Fibroblast of lung (primary cell): ENCODE data around the gene CFAP97D2. TPM values are rescaled to one million over a fixed set of nuclear protein-coding genes. Genes with fewer than 3 reads are reported as not detected.

Source experiments
- DNase-seq, 2 donors: peaks; one replicate each; pipeline versions ENCODE4 v3.0.0 to v3.0.0-alpha.2; 2010; ENCODE audit warnings: low read depth in 2 of 2
- H2AFZ ChIP-seq: 2 replicates; pipeline ENCODE4 v1.5.1; 2012; ENCODE audit warnings: low read length, control low read depth, inconsistent platforms
- H3K27ac ChIP-seq: 2 replicates; pipeline ENCODE4 v1.5.1; 2011; ENCODE audit warnings: low read length, control low read depth; ENCODE audit not compliant: insufficient read depth
- H3K27me3 ChIP-seq: 2 replicates; pipeline ENCODE4 v1.5.1; 2011; ENCODE audit warnings: mild to moderate bottlenecking, low read length; ENCODE audit not compliant: control insufficient read depth, insufficient read depth
- H3K36me3 ChIP-seq: 2 replicates; pipeline ENCODE4 v1.5.1; 2011; ENCODE audit warnings: low read length; ENCODE audit not compliant: control insufficient read depth, insufficient read depth
- H3K4me1 ChIP-seq: 2 replicates; pipeline ENCODE4 v1.5.1; 2011; ENCODE audit warnings: low read length; ENCODE audit not compliant: control insufficient read depth, insufficient read depth; ENCODE audit errors: extremely low read depth
- H3K4me2 ChIP-seq: 2 replicates; pipeline ENCODE4 v1.5.1; 2011; ENCODE audit warnings: low read length, control low read depth; ENCODE audit not compliant: insufficient read depth; ENCODE audit errors: extremely low read depth
- H3K4me3 ChIP-seq, 4 experiments: fragments of 200-600 bp in 1 of 4; sonication (generic) in 1 of 4; replicated peaks in 1 of 4; 2 replicates each; pipeline ENCODE4 v1.5.1; 2011 to 2016; ENCODE audit warnings: low read length in 4 of 4, low read depth in 3 of 4, mild to moderate bottlenecking in 3 of 4, control low read depth in 2 of 4, inconsistent platforms in 1 of 4, mixed read lengths in 1 of 4; ENCODE audit not compliant: insufficient read depth in 1 of 4; ENCODE audit errors: control extremely low read depth in 1 of 4
- H3K79me2 ChIP-seq: 2 replicates; pipeline ENCODE4 v1.5.1; 2012; ENCODE audit warnings: mild to moderate bottlenecking, low read length, inconsistent platforms; ENCODE audit not compliant: control insufficient read depth, insufficient read depth
- H3K9ac ChIP-seq: 2 replicates; pipeline ENCODE4 v1.5.1; 2011; ENCODE audit warnings: mild to moderate bottlenecking, low read length, control low read depth; ENCODE audit not compliant: insufficient read depth
- H3K9me3 ChIP-seq: 2 replicates; pipeline ENCODE4 v1.5.1; 2012; ENCODE audit warnings: low read depth, low read length; ENCODE audit not compliant: control insufficient read depth, insufficient read depth
- H4K20me1 ChIP-seq: 2 replicates; pipeline ENCODE4 v1.5.1; 2011; ENCODE audit warnings: low read length; ENCODE audit not compliant: control insufficient read depth, insufficient read depth; ENCODE audit errors: extremely low read depth
- EZH2 ChIP-seq: IDR thresholded peaks from 2 replicates; pipeline ENCODE4 v1.5.1; 2012; ENCODE audit warnings: low read length, control low read depth, mild to moderate bottlenecking; ENCODE audit errors: missing control alignments
- polyA plus RNA-seq, 2 donors: library from polyadenylated mRNA; depleted of rRNA in 1 of 2; stranded (reverse) in 1 of 2; unstranded in 1 of 2; fragments of >200 nt; gene quantifications; 2 replicates each; pipeline ENCODE4 v1.2.1, GENCODE V29; 2011 to 2012; ENCODE audit warnings: missing spikeins in 1 of 2
- total RNA-seq: library from RNA; depleted of rRNA; stranded (reverse); fragments of >200 nt; gene quantifications from 2 replicates; pipeline ENCODE4 v1.2.1, GENCODE V29; 2014
- TF ChIP-seq, protein P1 (sequence below), 2 donors: IDR thresholded peaks in 1 of 2; conservative IDR thresholded peaks in 1 of 2; 1 replicate in 1 of 2; 2 replicates in 1 of 2; pipeline ENCODE4 v1.5.1; 2011 to 2012; ENCODE audit warnings: low read length in 2 of 2, control low read depth in 1 of 2, inconsistent platforms in 1 of 2, low read depth in 1 of 2, mild to moderate bottlenecking in 1 of 2

Gene CFAP97D2
- total and polyA plus RNA-seq, 2 donors (not counting 1 experiment from before 2014, with no cell fraction given): not detected

DNA sequence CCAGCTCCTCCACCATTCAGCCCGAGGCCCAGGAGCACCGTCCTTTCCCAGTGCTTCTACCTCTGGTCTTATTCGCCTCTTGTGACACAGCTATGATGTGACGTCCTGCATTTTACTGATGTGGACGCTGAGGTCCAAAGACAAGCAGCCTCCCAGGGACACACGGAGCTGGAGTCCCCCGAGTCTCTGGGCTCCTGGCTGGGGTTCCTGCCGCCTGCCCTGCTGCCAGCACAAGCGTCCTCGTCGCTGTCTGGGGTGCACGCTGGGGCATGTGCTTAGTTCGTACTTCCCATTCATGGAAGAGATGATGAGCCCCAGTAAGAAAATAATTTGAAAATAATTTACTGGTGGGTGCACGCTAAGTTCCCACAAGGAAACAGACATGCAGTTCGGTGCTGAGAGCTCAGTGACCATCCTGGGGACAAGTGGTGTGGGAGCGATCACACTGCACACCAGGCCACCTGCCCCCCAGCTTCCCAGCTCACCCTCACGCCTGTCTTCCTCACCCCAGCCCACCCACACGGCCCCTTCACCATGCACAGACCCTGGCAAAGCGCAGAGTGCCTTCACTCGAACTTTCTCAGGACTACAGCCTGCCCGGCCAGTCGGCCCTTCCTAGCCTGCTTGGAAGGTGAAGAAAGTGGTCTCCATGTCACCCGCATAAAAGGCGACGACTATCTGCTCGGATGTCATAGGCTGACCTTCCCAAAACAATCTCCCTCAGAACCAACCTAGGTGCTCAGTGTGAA, 14.2 kb upstream of the CFAP97D2 start:
- no peak overlapping the region for H3K9ac ChIP-seq
- no peak overlapping the region for H2AFZ ChIP-seq
- no peak overlapping the region for H3K4me2 ChIP-seq
- H3K9me3 ChIP-seq: no peaks in the 10 kb centered on the region
- no peaks in the 10 kb centered on the region for H3K79me2 ChIP-seq
- no peaks in the 10 kb centered on the region for H4K20me1 ChIP-seq
- H3K4me1 ChIP-seq: peaks cover 2% of the 10 kb centered on the region
- H3K4me3 ChIP-seq: no peak overlapping the region
- H3K36me3 ChIP-seq: no peaks in the 10 kb centered on the region
- DNase-seq: no peak
- H3K27me3 ChIP-seq: peaks cover 24% of the 10 kb centered on the region
- TF ChIP-seq EZH2: no peak
- TF ChIP-seq, protein P1, sequence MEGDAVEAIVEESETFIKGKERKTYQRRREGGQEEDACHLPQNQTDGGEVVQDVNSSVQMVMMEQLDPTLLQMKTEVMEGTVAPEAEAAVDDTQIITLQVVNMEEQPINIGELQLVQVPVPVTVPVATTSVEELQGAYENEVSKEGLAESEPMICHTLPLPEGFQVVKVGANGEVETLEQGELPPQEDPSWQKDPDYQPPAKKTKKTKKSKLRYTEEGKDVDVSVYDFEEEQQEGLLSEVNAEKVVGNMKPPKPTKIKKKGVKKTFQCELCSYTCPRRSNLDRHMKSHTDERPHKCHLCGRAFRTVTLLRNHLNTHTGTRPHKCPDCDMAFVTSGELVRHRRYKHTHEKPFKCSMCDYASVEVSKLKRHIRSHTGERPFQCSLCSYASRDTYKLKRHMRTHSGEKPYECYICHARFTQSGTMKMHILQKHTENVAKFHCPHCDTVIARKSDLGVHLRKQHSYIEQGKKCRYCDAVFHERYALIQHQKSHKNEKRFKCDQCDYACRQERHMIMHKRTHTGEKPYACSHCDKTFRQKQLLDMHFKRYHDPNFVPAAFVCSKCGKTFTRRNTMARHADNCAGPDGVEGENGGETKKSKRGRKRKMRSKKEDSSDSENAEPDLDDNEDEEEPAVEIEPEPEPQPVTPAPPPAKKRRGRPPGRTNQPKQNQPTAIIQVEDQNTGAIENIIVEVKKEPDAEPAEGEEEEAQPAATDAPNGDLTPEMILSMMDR (conservative IDR thresholded peaks at IDR 0.05 in 1 of 2, IDR thresholded peaks at IDR 0.05 in 1 of 2; ENCODE audit: low read depth in 1 of 2, low read length in 2 of 2): no peak
- no peak overlapping the region for H3K27ac ChIP-seq

DNA sequence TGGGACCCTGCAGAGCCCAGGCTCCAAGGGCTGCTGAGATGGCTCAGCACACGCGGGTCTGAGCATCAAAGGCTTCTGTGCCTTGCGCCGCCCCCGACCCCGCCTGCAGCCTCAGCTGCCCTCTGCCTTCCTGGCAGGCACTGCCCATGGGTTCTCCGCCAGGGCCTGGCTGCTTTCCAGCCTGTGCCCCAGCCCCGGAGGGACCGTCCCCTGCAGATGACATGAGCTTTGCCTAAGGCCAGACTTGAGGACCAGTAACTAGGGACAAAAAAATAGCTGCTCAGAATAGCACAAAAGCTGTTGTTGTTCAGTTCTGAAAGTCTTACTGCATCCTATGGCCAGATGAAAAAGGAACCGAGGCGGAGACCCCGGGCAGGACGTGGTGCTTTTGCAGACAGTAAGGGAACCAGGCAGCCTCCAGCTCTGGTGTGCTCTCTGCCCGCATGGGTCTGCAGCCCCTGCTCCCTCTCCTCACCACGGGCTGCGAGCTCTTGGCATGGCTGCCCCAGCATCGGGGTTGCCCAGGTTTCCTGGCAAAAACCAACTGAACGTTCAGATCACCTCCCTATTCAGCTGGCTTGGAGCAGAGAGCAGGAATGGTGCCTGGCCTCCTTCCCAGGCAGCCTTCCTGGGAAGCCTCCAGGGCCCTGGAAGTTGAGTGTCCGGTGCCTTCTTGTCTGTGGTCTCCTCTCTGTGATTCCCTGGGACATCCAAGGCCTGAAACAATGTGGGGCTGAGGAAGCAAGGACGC, 12.5 kb upstream of the CFAP97D2 start:
- Histone ChIP-seq H3K9me3 (no peaks in the 10 kb centered on the region), H3K4me1 (peaks cover 2% of the 10 kb centered on the region), H3K79me2 (no peaks in the 10 kb centered on the region), H3K4me3 (no peak overlapping the region), H3K27ac (no peak overlapping the region), H3K9ac (no peak overlapping the region), H3K27me3 (peaks cover 22% of the 10 kb centered on the region), H3K36me3 (no peaks in the 10 kb centered on the region), H3K4me2 (no peak overlapping the region), H2AFZ (no peak overlapping the region), H4K20me1 (no peaks in the 10 kb centered on the region)
- TF ChIP-seq EZH2: peak; percentile 34
- TF ChIP-seq, protein P1 (conservative IDR thresholded peaks at IDR 0.05 in 1 of 2, IDR thresholded peaks at IDR 0.05 in 1 of 2; ENCODE audit: low read depth in 1 of 2, low read length in 2 of 2): no peak
- DNase-seq: no peak

DNA sequence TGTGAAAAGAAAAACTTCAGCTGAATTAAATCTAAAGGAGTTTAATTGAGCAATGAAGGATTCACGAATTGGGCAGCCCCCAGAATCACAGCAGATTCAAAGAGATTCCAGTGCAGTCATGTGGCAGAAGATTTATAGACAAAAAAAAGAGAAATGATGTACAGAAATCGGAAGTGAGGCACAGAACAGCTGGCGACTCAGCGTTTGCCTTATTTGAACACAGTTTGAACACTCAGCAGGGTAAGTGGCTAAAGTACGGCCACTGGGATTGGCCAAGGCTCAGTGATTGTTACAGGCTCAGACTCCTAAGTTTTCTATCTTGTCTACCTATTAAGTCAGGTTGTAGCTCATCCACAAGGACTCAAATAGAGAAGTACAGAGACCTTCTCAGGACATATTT, 11.6 kb upstream of the CFAP97D2 start:
- Histone ChIP-seq H3K4me3 (no peak overlapping the region), H3K4me2 (no peak overlapping the region), H3K27ac (no peak overlapping the region), H3K79me2 (no peaks in the 10 kb centered on the region), H3K9ac (no peak overlapping the region), H3K9me3 (no peaks in the 10 kb centered on the region), H3K27me3 (peaks cover 18% of the 10 kb centered on the region), H3K36me3 (no peaks in the 10 kb centered on the region), H2AFZ (no peak overlapping the region), H3K4me1 (no peaks in the 10 kb centered on the region), H4K20me1 (no peaks in the 10 kb centered on the region)
- TF ChIP-seq, protein P1 (conservative IDR thresholded peaks at IDR 0.05 in 1 of 2, IDR thresholded peaks at IDR 0.05 in 1 of 2; ENCODE audit: low read depth in 1 of 2, low read length in 2 of 2): no peak
- no peak for TF ChIP-seq EZH2
- peak in 1 of 2 donors; percentile 52 for DNase-seq
